HL-60 (cell line): ENCODE measurements around the gene SEPTIN5.

Source experiments
- CTCF ChIP-seq: IDR thresholded peaks from one replicate; pipeline ENCODE4 v1.5.1; 2011; ENCODE audit warnings: low read length, control low read depth, inconsistent platforms; ENCODE audit not compliant: insufficient read depth
- GABPA ChIP-seq: IDR thresholded peaks from 2 replicates; pipeline ENCODE4 v1.6.1; 2012; ENCODE audit warnings: low read depth
- POLR2AphosphoS5 ChIP-seq: IDR thresholded peaks from 2 replicates; pipeline ENCODE4 v1.6.1; 2012; ENCODE audit warnings: low read depth
- TF ChIP-seq, protein P1 (sequence below): IDR thresholded peaks from 2 replicates; pipeline ENCODE4 v1.6.1; 2012; ENCODE audit warnings: low read depth; ENCODE audit not compliant: insufficient replicate concordance

GRCh38 chr22:19693981-19694670 is 20.2 kb upstream of the SEPTIN5 start:
- TF ChIP-seq CTCF (no peak), POLR2AphosphoS5 (no peak), GABPA (no peak)
- TF ChIP-seq, protein P1, sequence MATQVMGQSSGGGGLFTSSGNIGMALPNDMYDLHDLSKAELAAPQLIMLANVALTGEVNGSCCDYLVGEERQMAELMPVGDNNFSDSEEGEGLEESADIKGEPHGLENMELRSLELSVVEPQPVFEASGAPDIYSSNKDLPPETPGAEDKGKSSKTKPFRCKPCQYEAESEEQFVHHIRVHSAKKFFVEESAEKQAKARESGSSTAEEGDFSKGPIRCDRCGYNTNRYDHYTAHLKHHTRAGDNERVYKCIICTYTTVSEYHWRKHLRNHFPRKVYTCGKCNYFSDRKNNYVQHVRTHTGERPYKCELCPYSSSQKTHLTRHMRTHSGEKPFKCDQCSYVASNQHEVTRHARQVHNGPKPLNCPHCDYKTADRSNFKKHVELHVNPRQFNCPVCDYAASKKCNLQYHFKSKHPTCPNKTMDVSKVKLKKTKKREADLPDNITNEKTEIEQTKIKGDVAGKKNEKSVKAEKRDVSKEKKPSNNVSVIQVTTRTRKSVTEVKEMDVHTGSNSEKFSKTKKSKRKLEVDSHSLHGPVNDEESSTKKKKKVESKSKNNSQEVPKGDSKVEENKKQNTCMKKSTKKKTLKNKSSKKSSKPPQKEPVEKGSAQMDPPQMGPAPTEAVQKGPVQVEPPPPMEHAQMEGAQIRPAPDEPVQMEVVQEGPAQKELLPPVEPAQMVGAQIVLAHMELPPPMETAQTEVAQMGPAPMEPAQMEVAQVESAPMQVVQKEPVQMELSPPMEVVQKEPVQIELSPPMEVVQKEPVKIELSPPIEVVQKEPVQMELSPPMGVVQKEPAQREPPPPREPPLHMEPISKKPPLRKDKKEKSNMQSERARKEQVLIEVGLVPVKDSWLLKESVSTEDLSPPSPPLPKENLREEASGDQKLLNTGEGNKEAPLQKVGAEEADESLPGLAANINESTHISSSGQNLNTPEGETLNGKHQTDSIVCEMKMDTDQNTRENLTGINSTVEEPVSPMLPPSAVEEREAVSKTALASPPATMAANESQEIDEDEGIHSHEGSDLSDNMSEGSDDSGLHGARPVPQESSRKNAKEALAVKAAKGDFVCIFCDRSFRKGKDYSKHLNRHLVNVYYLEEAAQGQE: no peak
